Midbrain (tissue), 1 donor: ENCODE data around the gene SH3BP2.

ENCODE experiments used
- DNase-seq: peaks from one replicate; lab custom pipeline; 2025; lab: John Stamatoyannopoulos, UW

Gene SH3BP2

DNA sequence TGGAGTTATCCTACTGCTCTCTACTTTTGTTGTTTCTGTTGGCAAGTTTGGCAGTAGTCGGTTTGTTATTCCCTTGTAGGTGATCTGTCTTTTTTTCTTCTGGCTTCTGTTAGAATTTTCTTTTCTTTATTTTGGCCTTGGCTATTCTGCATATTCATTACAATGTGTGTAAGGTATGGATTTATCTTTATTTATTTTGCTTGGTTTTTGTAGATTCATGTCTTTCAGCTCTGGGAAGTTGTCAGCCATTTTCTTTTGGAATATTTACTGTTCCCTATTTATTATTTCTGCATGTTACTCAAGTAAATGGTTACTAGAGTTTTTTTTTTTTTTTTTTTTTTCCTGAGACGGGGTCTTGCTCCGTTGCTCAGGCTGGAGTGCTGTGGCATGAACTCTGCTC, 63.4 kb downstream of the SH3BP2 start:
- no peak for DNase-seq

DNA sequence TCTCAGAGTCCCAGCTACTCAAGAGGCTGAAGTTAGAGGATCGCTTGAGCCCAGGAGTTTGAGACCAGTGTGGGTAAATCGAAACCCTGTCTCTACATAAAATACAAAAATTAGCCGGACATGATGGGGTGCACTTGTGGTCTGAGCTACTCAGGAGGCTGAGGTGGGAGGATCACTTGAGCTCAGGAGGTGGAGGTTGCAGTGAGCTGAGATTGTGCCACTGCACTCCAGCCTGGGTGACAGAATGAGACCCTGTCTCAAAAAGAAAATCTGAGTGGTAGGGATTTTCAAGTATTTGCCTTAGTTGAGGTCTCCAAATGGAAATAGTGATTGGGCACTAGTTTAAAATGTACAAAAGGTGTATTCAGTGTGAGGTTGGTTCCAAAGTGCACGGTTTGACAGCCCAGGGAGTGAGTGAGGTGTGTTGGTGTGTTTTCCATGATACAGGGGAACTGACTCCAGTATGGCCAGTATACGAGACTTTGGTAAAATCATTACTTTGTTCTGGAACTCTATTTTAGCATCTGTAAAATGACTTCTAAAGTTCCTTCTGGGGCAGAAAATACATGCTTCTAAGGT, 64.6 kb downstream of the SH3BP2 start:
- no peak for DNase-seq

DNA sequence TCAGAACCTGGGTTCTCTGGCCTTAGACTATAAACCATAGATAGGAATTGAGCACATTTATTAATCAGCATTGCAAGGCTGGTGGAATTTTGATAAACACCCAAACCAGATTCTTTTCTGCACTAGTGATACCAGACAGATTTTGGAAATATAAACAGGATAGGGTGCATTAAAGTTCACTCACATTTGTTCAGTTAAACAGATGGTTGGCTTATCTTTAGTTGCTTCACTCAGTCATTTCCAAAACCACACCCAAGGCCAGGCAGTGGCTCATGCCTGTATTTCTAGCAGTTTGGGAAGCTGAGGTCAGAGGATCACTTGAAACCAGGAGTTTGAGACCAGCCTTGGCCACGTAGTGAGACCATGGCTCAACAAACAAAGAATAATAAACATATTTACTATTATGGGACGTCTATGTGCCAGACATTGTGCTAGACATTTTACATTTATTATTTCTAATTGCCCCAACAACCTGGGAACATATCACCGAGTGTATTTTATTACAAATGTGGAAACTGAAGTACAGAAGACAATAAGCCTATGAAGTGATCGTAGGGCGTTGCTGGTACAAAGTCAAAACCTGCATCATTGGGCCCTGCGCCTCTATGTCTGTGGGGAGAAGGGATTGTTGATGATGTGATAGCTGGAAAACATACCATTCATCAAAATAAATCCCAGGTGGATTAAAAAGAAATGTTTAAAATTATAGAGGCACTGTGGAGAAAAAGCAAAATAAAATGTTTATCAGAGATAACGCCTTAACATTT, 65.7 kb downstream of the SH3BP2 start:
- DNase-seq = no peak

DNA sequence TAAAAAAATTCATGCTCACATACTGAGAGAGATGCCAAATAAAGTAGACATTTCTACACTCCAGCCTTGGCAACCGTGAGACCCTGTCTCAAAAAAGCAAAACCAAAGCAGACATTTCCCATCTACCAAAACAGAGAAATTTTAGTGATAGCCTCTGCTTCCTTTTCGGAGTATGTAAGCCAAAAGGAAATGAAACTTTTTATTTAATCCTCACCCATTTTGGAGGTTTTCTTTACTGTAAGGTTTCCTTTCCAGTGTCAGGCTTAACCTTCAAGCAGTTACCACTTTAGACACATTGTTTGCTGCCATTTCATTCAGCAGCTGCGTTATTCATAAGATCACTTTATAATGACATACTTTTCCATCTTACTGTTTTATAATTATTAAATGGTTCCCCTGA, 66.6 kb downstream of the SH3BP2 start:
- no peak for DNase-seq

DNA sequence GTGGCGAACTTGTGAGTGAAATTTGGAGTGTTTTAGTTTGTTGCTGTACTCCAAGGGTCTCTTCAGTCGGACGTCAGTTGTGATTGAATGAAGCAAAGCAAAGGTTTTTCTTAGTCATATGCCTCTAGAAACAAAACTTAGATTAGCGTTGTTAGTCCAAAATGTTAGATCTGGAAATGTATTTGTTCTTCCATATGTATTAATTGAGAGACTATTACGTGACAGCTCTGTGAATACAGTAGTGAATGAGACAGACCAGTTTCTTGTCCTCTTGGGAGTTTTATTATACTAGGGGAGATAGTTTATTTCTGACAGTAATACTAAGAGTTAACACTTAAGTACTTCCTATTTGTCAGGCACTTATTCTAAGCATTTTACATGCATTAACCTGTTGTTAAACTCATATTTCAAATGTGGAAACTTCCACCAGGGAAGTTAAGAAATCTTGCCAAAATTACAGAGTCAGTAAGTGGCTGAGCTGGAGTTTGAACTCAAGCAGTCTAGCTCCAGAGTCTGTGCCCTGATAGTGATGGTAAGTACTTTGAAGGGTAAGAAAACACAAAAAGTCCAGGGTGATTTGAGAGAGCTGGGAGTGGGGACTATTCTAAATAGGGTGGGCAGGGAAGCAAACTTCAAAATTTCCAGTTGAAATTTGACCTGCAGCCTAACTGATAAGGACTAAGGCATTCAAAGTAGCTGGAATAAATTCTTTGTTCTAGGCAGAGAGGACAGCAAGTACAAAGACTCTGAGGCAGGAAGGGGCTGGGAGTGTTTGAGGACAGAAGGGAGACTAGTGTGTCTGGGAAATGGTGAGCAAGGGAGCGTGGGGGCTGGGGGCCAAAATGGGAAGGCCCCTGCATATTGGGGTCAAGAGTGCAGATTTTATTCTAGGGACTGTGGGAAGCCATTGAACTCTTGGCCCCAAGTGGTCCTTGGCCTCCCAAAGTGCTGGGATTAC, 67.8 kb downstream of the SH3BP2 start:
- DNase-seq = no peak

- no peak for DNase-seq
These were observed 68.9 kb downstream of the SH3BP2 start for GRCh38 chr4:2861631-2862436.

GRCh38 chr4:2862528-2862927, 69.6 kb downstream of the SH3BP2 start:
- no peak for DNase-seq

GRCh38 chr4:2863649-2864048, 70.8 kb downstream of the SH3BP2 start:
- no peak for DNase-seq

DNA sequence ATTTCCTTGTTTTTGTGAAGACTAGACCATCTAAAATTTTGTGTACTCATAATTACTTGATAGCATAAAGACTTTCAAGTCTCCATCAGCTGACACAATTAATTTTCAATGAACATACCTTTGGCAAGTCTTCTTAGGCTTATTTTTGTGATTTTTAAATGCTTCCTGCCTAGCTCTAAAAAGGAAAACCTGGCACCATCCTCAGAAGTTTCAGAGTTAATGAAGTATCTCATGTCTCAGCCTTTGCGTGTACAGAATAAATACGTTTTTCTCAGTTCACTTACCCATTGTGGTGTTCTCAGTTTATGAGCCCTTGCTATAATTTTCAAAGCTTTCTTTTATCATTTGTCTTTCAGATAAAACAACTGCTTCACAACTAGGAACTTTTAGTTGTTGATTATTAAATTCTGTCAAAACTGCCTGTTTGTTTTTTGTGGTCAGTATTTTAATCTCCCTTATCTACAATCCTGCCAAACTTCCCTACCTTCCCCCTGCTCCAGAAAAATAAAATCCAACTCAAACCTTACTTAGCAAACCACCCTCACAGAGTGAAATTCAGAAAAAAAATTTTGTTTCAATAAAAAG, 72.4 kb downstream of the SH3BP2 start:
- DNase-seq = no peak

- no peak for DNase-seq
These were observed 73.4 kb downstream of the SH3BP2 start for GRCh38 chr4:2866160-2866861.

DNA sequence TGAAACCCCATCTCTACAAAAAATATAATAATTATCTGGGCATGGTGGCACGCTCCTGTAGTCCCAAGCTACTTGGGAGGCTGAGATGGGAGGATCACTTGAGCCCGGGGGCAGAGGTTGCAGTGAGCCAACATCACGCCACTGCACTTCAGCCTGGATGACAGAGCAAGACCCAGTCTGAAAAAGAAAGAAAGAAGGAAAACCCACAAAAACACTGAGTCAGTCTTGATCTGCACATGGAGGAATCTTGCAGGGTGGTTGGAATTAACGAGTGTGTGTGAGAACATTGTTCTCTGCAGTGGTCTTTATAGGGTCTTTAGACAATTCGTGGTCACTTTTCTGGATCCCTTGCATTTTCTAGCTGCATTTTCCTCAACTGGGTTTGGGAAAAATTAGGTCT, 74.0 kb downstream of the SH3BP2 start:
- DNase-seq = no peak

DNA sequence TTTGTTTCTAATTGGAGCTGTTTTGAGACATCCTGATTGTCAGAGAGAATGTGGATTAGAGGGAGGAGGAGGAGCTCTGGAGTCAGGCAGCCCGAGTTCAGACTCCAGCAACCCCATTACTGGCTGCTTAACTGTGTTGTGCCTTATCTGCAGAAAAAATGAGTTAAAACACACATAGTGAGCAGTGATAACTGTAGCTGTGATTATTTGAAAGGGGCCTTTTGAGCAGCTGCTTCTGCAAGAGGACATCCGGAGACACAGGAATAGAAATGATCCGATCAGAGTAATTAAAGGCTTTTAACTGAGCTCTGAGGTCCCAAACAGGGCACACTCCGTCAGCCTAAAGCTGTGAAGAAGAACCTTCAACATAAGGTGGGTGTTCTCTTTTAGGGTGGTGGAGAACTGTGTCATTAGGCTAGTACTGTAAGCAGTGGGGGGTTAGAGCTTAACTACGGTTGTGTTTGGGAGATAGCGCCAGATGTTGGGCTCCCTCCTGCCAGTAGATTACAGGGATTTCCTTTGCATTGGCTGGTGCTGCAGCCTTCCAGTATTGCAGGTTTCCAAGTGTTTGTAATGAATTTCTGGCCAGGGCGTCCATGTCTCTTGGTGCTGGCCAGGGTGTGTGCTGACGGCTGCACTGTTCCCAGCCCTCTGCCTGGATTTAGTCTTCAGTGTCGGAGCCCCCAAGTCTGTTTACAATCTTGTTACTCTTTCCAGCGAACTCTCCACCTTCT, 75.0 kb downstream of the SH3BP2 start:
- peak; percentile 47 for DNase-seq

DNA sequence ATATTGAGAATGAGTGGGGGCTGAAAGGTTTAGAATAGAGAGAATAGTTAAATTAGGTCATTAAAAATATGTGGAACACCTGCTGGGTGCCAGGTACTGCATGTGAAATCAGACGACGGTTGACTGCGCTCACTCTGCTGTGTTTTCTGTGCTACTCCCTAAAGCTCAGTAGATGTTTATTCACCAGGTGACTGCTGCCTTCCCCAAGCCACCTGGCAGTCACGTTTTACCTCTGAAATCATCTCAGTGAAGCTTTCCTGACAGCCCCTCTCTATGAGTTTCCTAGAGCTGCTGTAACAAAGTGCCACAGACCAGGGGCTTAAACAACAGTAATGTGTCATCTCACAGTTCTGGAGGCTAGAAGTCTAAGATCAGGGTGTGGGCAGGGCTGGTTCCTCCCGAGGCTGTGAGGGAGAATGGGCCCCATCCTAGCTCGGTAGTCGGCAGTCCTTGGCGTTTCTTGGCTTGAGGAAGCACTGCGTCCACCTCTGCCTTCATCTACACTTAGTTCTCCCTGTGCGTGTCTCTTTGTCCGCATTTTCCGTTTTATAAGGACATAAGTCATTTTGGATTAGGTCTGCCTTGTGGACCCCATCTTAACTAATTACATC, 76.1 kb downstream of the SH3BP2 start:
- DNase-seq = no peak

GRCh38 chr4:2869659-2870058, 76.8 kb downstream of the SH3BP2 start:
- DNase-seq = no peak

GRCh38 chr4:2870082-2870481, 77.2 kb downstream of the SH3BP2 start:
- no peak for DNase-seq

GRCh38 chr4:2871466-2871865, 78.6 kb downstream of the SH3BP2 start:
- DNase-seq = no peak

- DNase-seq = no peak
These were observed 79.0 kb downstream of the SH3BP2 start for GRCh38 chr4:2871911-2872310.

- no peak for DNase-seq
These were observed 80.4 kb downstream of the SH3BP2 start for GRCh38 chr4:2873329-2873728.

- DNase-seq = no peak
These were observed 82.0 kb downstream of the SH3BP2 start for GRCh38 chr4:2874861-2875260.

DNA sequence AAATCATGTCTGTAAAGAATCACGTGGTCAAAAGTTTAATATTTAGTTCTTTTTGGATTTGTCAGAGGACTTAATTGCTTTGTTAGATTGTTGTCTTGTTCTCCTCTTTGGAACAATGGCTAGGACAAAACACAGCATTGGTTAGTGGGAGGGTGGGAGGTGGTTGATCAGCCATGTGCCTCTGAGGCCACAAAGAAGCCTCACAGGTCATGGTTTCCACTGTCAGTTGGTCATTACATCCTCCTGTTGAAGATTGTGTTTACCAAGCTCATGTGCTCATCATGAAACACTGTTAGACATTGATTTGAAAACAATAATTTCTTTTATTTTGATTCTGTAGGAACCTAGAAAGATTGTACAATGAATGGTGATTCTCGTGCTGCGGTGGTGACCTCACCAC, 82.7 kb downstream of the SH3BP2 start:
- DNase-seq = no peak
